Choroid plexus epithelial cell (primary cell): ENCODE data around the gene NKTR.

Experiments
- DNase-seq: peaks from one replicate; pipeline ENCODE4 v3.0.0-alpha.2; 2010; ENCODE audit warnings: low read depth
- H3K4me3 ChIP-seq: 2 replicates; pipeline ENCODE4 v1.5.1; 2011; ENCODE audit warnings: low read depth, mild to moderate bottlenecking, control low read depth, low read length, moderate library complexity
- TF ChIP-seq, protein P1 (sequence below): conservative IDR thresholded peaks from 2 replicates; pipeline ENCODE4 v1.5.1; 2011; ENCODE audit warnings: low read depth, mild to moderate bottlenecking, control low read depth, inconsistent platforms, low read length, moderate library complexity

Gene NKTR

DNA sequence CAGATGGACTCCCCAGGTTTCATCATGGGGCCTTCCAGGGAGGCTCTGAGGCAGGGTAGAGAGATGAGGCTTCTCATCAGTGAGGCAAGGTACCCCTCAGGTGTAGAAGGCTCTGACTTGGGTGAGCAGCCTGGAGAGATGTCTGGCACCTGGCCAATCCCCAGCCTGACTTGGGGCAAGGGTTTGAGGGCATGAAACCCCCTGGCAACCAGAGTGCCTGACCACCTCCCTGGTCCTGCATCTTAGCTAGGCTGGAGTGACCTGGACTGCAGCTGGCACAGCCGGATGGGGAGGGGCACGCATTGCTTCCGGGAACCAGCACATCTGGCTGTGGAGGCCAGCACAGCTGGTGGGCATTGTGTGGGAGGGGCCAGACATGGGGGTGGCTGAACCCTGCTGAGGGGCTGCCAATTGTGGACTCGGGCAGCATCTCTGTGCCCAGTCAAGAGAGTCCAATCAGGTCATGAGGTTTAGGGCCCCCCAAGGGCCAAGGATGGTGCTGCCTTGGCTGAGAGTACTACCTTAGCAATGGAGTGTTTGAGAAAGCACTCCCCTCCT is 54.9 kb downstream of the NKTR start:
- H3K4me3 ChIP-seq, result peak overlapping the region; percentile 83
- DNase-seq, result no peak
- TF ChIP-seq, protein P1, sequence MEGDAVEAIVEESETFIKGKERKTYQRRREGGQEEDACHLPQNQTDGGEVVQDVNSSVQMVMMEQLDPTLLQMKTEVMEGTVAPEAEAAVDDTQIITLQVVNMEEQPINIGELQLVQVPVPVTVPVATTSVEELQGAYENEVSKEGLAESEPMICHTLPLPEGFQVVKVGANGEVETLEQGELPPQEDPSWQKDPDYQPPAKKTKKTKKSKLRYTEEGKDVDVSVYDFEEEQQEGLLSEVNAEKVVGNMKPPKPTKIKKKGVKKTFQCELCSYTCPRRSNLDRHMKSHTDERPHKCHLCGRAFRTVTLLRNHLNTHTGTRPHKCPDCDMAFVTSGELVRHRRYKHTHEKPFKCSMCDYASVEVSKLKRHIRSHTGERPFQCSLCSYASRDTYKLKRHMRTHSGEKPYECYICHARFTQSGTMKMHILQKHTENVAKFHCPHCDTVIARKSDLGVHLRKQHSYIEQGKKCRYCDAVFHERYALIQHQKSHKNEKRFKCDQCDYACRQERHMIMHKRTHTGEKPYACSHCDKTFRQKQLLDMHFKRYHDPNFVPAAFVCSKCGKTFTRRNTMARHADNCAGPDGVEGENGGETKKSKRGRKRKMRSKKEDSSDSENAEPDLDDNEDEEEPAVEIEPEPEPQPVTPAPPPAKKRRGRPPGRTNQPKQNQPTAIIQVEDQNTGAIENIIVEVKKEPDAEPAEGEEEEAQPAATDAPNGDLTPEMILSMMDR, result no peak

DNA sequence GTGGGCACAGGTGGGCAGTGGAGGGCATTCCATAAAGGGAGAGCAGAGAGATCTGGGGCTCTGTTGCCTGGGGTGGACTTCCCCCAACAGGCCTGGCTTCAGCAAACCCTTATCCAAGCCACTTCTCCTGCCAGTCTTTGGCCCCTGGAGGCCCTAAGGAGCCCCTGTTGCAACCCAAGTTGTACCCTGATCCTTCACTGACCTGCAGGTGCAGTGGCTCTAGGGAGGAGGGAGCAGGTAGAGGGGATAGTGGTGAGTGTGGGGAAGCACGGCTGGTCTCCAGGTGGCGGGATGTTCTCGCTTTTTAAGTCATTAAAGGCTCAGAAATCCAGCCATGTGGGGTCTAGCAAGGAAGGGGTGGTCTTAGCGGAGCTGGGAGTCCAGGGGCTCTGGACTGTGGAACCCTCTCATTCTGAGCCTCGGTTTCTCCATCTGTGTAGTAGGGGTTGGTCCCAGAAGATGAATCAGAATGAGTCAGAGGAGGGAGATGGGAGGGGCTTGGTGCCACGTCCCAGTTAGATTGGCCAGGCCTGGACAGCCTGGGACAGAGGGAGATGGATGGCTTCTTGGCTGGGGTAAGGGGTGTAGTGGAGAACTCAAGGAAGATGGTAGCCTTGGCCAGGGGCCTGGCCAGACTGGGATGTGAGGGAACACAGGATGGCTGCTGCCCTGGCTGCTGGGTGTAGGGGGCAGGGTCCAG is 55.6 kb downstream of the NKTR start:
- no peak overlapping the region for H3K4me3 ChIP-seq
- peak; percentile 38 for DNase-seq
- TF ChIP-seq, protein P1, result no peak

- H3K4me3 ChIP-seq, result no peak overlapping the region
Measured at GRCh38 chr3:42656680-42657610, 56.5 kb downstream of the NKTR start.

DNA sequence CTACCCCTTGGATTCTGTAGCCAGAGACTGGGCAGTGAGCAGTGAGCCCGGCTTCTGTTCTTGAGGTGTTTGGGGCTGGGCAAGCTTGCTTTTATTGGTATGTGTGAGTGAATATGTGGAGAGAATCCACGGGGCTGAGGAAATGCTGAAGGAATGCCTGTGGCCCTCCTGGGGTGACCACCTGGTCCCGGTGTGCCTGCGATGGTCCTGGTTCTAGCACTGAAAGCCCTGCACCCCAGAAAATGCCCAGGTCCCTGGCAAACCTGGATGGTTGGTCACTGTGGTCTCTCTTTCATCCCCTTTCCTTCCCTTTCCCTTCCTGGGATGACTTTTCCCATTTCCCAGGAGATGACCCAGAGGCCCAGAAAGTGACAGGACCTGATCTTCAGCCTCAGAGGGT is 57.2 kb downstream of the NKTR start:
- TF ChIP-seq, protein P1, result no peak
- no peak overlapping the region for H3K4me3 ChIP-seq
- DNase-seq, result no peak

More at GRCh38 chr3:42656680-42657610, 56.5 kb downstream of the NKTR start:
- TF ChIP-seq, protein P1, result no peak
- no peak for DNase-seq

DNA sequence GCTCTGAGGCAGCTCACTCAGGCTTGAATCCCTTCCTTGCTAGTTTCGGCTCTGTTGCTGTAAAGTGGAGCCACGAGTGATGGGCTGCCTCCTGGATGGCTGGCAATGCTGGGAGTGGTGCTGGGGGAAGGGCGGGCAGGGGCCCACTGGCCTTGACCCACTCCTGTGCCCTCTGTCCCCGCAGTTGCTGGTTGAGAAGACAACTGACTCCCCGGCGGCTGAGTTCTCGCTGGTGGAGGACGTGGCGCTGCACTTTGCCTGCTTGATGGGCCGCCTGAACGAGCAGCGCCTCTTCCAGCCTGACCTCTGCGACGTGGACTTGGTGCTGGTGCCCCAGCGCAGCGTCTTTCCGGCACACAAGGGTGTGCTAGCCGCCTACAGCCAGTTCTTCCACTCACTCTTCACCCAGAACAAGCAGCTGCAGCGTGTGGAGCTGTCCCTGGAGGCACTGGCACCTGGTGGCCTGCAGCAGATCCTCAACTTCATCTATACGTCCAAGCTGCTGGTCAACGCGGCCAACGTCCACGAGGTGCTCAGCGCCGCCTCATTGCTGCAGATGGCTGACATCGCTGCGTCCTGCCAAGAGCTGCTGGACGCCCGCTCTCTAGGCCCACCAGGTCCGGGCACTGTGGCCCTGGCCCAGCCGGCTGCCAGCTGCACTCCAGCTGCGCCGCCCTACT is 57.7 kb downstream of the NKTR start:
- H3K4me3 ChIP-seq, result no peak overlapping the region
- DNase-seq, result no peak
- TF ChIP-seq, protein P1, result no peak

DNA sequence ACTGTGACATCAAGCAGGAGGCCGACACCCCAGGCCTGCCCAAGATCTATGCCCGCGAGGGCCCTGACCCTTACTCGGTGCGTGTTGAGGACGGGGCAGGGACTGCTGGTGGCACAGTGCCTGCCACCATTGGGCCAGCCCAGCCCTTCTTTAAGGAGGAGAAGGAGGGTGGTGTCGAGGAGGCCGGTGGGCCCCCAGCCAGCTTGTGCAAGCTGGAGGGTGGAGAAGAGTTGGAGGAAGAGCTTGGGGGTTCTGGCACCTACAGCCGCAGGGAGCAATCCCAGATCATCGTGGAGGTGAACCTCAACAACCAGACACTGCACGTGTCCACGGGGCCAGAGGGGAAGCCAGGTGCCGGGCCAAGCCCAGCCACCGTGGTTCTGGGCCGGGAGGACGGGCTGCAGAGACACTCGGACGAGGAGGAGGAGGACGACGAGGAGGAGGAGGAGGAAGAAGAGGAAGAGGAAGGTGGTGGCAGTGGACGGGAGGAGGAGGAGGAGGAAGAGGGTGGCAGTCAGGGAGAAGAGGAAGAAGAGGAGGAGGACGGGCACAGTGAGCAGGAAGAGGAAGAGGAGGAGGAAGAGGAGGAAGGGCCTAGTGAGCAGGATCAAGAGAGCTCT is 58.4 kb downstream of the NKTR start:
- TF ChIP-seq, protein P1, result no peak
- no peak overlapping the region for H3K4me3 ChIP-seq
- no peak for DNase-seq
